HCT116 (cell line): ENCODE results near the gene BCAP31. TPM values are rescaled to one million over a fixed set of nuclear protein-coding genes. Genes with fewer than 3 reads are reported as not detected.

ENCODE experiments used
- ATAC-seq: fragments of 200-7000 bp; cut with Tn5 transposase; 2 replicates; pipeline ENCODE4 v1.9.1; 2020; ENCODE audit warnings: mild to moderate bottlenecking, moderate library complexity
- BruUV-seq: library from RNA; stranded (reverse); fragments of 400-500 nt; replicated peaks from 2 replicates; lab custom pipeline; 2021; lab: Mats Ljungman, UMichigan
- CTCF ChIA-PET: fragments of 300-600 bp; sonication (Branson Sonifier 250); formaldehyde crosslinking; loops from one replicate; lab custom pipeline; 2021; ENCODE audit warnings: antibody characterized with exemption; lab: Charles Lee
- POLR2A ChIA-PET: fragments of 300-600, 350-600 bp; sonication (Branson Sonifier 250); formaldehyde crosslinking; loops from one replicate; lab custom pipeline; 2021; ENCODE audit warnings: antibody characterized with exemption; lab: Charles Lee
- RAD21 ChIA-PET, 2 experiments: fragments of 300-600 bp; sonication (Branson Sonifier 250); formaldehyde crosslinking; loops; one replicate each; lab custom pipeline; 2023; ENCODE audit warnings: low total read pairs in 2 of 2; ENCODE audit not compliant: uncharacterized antibody in 2 of 2, unreplicated experiment in 2 of 2, low non-redundant PET in 1 of 2; lab: Charles Lee
- DNase-seq: peaks from one replicate; pipeline ENCODE4 v3.0.0-alpha.2; 2010; ENCODE audit warnings: low read depth, low spot score
- H2AFZ ChIP-seq: fragments of 200-600 bp; shearing (Covaris generic), sonication (generic); 2 replicates; pipeline ENCODE4 v1.6.1; 2017; ENCODE audit warnings: low read depth, mixed run types, mixed read lengths, antibody characterized with exemption, low read length; ENCODE audit not compliant: poor library complexity, severe bottlenecking
- H3K27ac ChIP-seq: 2 replicates; pipeline ENCODE4 v1.5.1; 2012; ENCODE audit warnings: low read depth, low read length
- H3K27me3 ChIP-seq: fragments of 200-600 bp; sonication (generic); 2 replicates; pipeline ENCODE4 v1.6.1; 2016; ENCODE audit warnings: mixed run types, low read length, mixed read lengths; ENCODE audit not compliant: insufficient read depth
- H3K36me3 ChIP-seq, 2 experiments: fragments of 200-500 bp in 1 of 2; fragments of 200-600 bp in 1 of 2; sonication (Bioruptor generic) in 1 of 2; sonication (generic) in 1 of 2; 2 replicates each; pipeline versions ENCODE4 v1.5.1 to v1.6.1; 2014 to 2016; ENCODE audit warnings: low read length in 2 of 2, inconsistent platforms in 1 of 2, mixed read lengths in 1 of 2, mixed run types in 1 of 2; ENCODE audit not compliant: insufficient read depth in 2 of 2, control insufficient read depth in 1 of 2
- H3K4me1 ChIP-seq, 2 experiments: fragments of 200-600 bp in 1 of 2; sonication (generic) in 1 of 2; 2 replicates each; pipeline versions ENCODE4 v1.5.1 to v1.6.1; 2012 to 2017; ENCODE audit warnings: low read length in 2 of 2, inconsistent platforms in 1 of 2, mild to moderate bottlenecking in 1 of 2, mixed read lengths in 1 of 2, mixed run types in 1 of 2, moderate library complexity in 1 of 2; ENCODE audit not compliant: insufficient read depth in 2 of 2, control insufficient read depth in 1 of 2
- H3K4me2 ChIP-seq: fragments of 200-600 bp; sonication (generic); 2 replicates; pipeline ENCODE4 v1.6.1; 2017; ENCODE audit warnings: mixed run types, low read length, mixed read lengths
- H3K4me3 ChIP-seq, 2 experiments: fragments of 200-600 bp in 1 of 2; sonication (generic) in 1 of 2; replicated peaks in 1 of 2; 2 replicates each; pipeline ENCODE4 v1.5.1; 2011 to 2016; ENCODE audit warnings: low read length in 2 of 2, control low read depth in 1 of 2, low read depth in 1 of 2, mild to moderate bottlenecking in 1 of 2, mixed read lengths in 1 of 2, mixed run types in 1 of 2
- H3K79me2 ChIP-seq: fragments of 200-600 bp; sonication (generic); 2 replicates; pipeline ENCODE4 v1.6.1; 2017; ENCODE audit warnings: mild to moderate bottlenecking, mixed run types, low read length, moderate library complexity, mixed read lengths; ENCODE audit not compliant: insufficient read depth
- H3K9ac ChIP-seq: fragments of 200-600 bp; sonication (generic); 2 replicates; pipeline ENCODE4 v1.6.1; 2016; ENCODE audit warnings: low read length, mixed read lengths
- H3K9me2 ChIP-seq: fragments of 200-600 bp; sonication (generic), shearing (Covaris generic); 2 replicates; pipeline ENCODE4 v1.6.1; 2017; ENCODE audit warnings: mixed run types, mild to moderate bottlenecking, moderate library complexity; ENCODE audit not compliant: insufficient read depth
- H3K9me3 ChIP-seq, 2 experiments: fragments of 200-500 bp in 1 of 2; fragments of 200-600 bp in 1 of 2; sonication (Bioruptor generic) in 1 of 2; sonication (generic) in 1 of 2; 2 replicates each; pipeline ENCODE4 v1.6.1; 2014 to 2017; ENCODE audit warnings: low read length in 2 of 2, mixed read lengths in 2 of 2, inconsistent platforms in 1 of 2, low read depth in 1 of 2, mild to moderate bottlenecking in 1 of 2, mixed run types in 1 of 2, moderate library complexity in 1 of 2; ENCODE audit not compliant: control insufficient read depth in 1 of 2, insufficient read depth in 1 of 2
- H4K20me1 ChIP-seq: fragments of 200-600 bp; sonication (generic), shearing (Covaris generic); 2 replicates; pipeline ENCODE4 v1.6.1; 2017; ENCODE audit warnings: mixed run types, mild to moderate bottlenecking, moderate library complexity; ENCODE audit not compliant: insufficient read depth
- CEBPB ChIP-seq: IDR thresholded peaks from 2 replicates; pipeline ENCODE4 v1.6.1; 2012; ENCODE audit warnings: low read depth
- EGR1 ChIP-seq: IDR thresholded peaks from 2 replicates; pipeline ENCODE4 v1.6.1; 2012; ENCODE audit warnings: low read depth
- EZH2 ChIP-seq: fragments of 200-600 bp; sonication (generic); IDR thresholded peaks from 2 replicates; pipeline ENCODE4 v1.6.1; 2017; ENCODE audit warnings: antibody characterized with exemption, mixed run types
- EZH2phosphoT487 ChIP-seq: fragments of 200-600 bp; IDR thresholded peaks from 2 replicates; pipeline ENCODE4 v1.6.1; 2018; ENCODE audit warnings: antibody characterized with exemption, borderline replicate concordance
- FOSL1 ChIP-seq: IDR thresholded peaks from 2 replicates; pipeline ENCODE4 v1.6.1; 2012; ENCODE audit warnings: low read depth
- JUND ChIP-seq: IDR thresholded peaks from 2 replicates; pipeline ENCODE4 v1.6.1; 2012
- POLR2A ChIP-seq: IDR thresholded peaks from 2 replicates; pipeline ENCODE4 v1.7.0; 2011; ENCODE audit warnings: borderline replicate concordance; ENCODE audit not compliant: insufficient read depth, insufficient read length; ENCODE audit errors: extremely low read depth
- RAD21 ChIP-seq: IDR thresholded peaks from 2 replicates; pipeline ENCODE4 v1.6.1; 2012; ENCODE audit warnings: low read depth, mild to moderate bottlenecking
- SIN3A ChIP-seq: IDR thresholded peaks from 2 replicates; pipeline ENCODE4 v1.6.1; 2012; ENCODE audit warnings: low read depth
- SP1 ChIP-seq: IDR thresholded peaks from 2 replicates; pipeline ENCODE4 v1.6.1; 2012; ENCODE audit warnings: low read depth
- TCF7L2 ChIP-seq: IDR thresholded peaks from 2 replicates; pipeline ENCODE4 v1.7.0; 2011; ENCODE audit warnings: borderline replicate concordance, inconsistent platforms; ENCODE audit not compliant: insufficient read depth, insufficient read length; ENCODE audit errors: extremely low read depth
- YY1 ChIP-seq: IDR thresholded peaks from 2 replicates; pipeline ENCODE4 v1.6.1; 2011; ENCODE audit warnings: low read length, low read depth, moderate library complexity, mild to moderate bottlenecking; ENCODE audit not compliant: insufficient replicate concordance; ENCODE audit errors: extremely low read depth
- ZNF274 ChIP-seq: fragments of 200-500 bp; sonication (Bioruptor generic); IDR thresholded peaks from 2 replicates; pipeline ENCODE4 v1.6.1; 2014; ENCODE audit warnings: mild to moderate bottlenecking, low read depth, low read length, inconsistent platforms
- intact Hi-C: fragments of 100-400 bp; cut with micrococcal nuclease; formaldehyde crosslinking; loops from 2 replicates; pipeline ENCODE4 v1.10.0; 2022
- total RNA-seq: library from RNA; stranded (reverse); gene quantifications from one replicate; pipeline ENCODE4 v1.2.1, GENCODE V29; 2021; ENCODE audit not compliant: unreplicated experiment
- TF ChIP-seq, protein P1 (sequence below): IDR thresholded peaks from 2 replicates; pipeline ENCODE4 v1.6.1; 2012; ENCODE audit warnings: low read depth
- TF ChIP-seq, protein P2 (sequence below): IDR thresholded peaks from 2 replicates; pipeline ENCODE4 v1.6.1; 2012

BCAP31 gene
- total RNA-seq, 1 experiment from 2014 or later = 185 TPM

DNA sequence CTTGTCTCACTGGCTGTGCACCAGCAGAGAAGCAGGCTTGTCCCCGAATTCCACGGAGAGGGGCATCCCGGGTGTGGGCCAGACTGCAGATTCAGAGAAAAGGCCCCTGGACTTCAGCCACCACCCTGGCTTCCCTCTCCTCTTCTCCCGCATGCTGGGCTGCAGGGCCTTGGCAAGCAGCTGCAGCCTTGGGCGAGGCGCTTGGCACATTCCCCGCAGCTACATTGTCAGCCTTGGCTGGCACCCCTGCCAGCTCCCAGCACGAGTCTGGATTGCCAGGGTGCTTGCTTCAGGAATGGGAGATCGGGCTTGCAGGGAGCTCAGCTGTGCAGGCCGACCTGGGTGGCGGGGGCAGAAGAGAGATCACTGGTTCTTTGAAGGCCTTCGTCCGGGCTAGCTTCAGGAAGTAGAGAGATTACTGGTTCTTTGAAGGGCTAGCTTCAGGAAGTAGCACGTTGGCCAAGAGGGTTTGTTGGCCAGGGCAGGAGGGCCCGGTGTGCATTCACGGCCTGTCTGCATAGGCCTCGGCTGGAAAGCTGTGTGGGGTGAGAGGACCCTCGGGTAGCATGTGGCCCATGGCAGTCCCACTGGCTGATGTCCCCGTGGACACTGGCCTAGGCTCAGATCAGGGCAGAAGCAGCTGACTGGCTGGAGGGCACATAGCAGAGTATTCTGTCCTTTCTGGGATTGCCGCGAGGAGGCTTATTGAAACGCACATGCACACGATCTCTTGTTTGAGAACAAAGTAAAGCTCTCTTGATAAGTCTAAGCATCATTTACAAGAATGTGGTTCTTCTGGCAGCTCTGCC, 3.1 kb upstream of the BCAP31 start:
- no peaks in the 10 kb centered on the region for H3K9me3 ChIP-seq
- H3K4me2 ChIP-seq = peak overlapping the region; percentile 69
- ChIA-PET POLR2A (no interaction called here), RAD21 (no interaction called here), CTCF (no interaction called here)
- no peaks in the 10 kb centered on the region for H3K9me2 ChIP-seq
- H3K27ac ChIP-seq = peak overlapping the region; percentile 85
- BruUV-seq = no TSS peak
- no peaks in the 10 kb centered on the region for H4K20me1 ChIP-seq
- peak overlapping the region; percentile 51 for H3K9ac ChIP-seq
- peaks cover 17% of the 10 kb centered on the region for H3K79me2 ChIP-seq
- peak overlapping the region; percentile 11 to 28; a peak in 2 of 4 replicates for H3K4me3 ChIP-seq
- intact Hi-C loops = no loop called here
- no peak for TF ChIP-seq ZNF274
- TF ChIP-seq, protein P1, sequence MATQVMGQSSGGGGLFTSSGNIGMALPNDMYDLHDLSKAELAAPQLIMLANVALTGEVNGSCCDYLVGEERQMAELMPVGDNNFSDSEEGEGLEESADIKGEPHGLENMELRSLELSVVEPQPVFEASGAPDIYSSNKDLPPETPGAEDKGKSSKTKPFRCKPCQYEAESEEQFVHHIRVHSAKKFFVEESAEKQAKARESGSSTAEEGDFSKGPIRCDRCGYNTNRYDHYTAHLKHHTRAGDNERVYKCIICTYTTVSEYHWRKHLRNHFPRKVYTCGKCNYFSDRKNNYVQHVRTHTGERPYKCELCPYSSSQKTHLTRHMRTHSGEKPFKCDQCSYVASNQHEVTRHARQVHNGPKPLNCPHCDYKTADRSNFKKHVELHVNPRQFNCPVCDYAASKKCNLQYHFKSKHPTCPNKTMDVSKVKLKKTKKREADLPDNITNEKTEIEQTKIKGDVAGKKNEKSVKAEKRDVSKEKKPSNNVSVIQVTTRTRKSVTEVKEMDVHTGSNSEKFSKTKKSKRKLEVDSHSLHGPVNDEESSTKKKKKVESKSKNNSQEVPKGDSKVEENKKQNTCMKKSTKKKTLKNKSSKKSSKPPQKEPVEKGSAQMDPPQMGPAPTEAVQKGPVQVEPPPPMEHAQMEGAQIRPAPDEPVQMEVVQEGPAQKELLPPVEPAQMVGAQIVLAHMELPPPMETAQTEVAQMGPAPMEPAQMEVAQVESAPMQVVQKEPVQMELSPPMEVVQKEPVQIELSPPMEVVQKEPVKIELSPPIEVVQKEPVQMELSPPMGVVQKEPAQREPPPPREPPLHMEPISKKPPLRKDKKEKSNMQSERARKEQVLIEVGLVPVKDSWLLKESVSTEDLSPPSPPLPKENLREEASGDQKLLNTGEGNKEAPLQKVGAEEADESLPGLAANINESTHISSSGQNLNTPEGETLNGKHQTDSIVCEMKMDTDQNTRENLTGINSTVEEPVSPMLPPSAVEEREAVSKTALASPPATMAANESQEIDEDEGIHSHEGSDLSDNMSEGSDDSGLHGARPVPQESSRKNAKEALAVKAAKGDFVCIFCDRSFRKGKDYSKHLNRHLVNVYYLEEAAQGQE = no peak
- TF ChIP-seq POLR2A = no peak
- TF ChIP-seq SIN3A = no peak
- TF ChIP-seq CEBPB = no peak
- no peak for TF ChIP-seq EZH2phosphoT487
- no peak for TF ChIP-seq JUND
- TF ChIP-seq YY1 = no peak
- no peak for TF ChIP-seq EZH2
- TF ChIP-seq FOSL1 = no peak
- TF ChIP-seq TCF7L2 = no peak
- TF ChIP-seq, protein P2, sequence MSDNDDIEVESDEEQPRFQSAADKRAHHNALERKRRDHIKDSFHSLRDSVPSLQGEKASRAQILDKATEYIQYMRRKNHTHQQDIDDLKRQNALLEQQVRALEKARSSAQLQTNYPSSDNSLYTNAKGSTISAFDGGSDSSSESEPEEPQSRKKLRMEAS = no peak
- TF ChIP-seq RAD21 = no peak
- TF ChIP-seq SP1 = no peak
- TF ChIP-seq EGR1 = no peak
- no peak overlapping the region for H2AFZ ChIP-seq
- ATAC-seq (no peak), DNase-seq (no peak)
- peaks cover 0 to under 1% of the 10 kb centered on the region in 2 experiments; a peak in 1 of 4 replicates for H3K36me3 ChIP-seq
- peaks cover 35 to 48% of the 10 kb centered on the region in 2 experiments for H3K4me1 ChIP-seq
- no peaks in the 10 kb centered on the region for H3K27me3 ChIP-seq
